ENCODE measurements around the gene ADARB2. TPM values are rescaled to one million over a fixed set of nuclear protein-coding genes. Genes with fewer than 3 reads are reported as not detected.

Gene ADARB2
- total RNA-seq, 2 experiments from 2014 or later, result 0.17 to 0.30 TPM

GRCh38 chr10:1308173-1308961, 429.0 kb downstream of the ADARB2 start:
- POLR2A ChIA-PET, result no interaction called here
- H3K9me3 Mint-ChIP-seq, result peaks cover 3% of the 10 kb centered on the region
- no peak overlapping the region for H3K27ac Mint-ChIP-seq
- DNase-seq, result no peak
- H3K4me1 Mint-ChIP-seq, result no peaks in the 10 kb centered on the region
- CTCF ChIA-PET, result no interaction called here
- no peaks in the 10 kb centered on the region for H3K36me3 Mint-ChIP-seq (ENCODE audit: low read depth)
- no peak overlapping the region for H3K4me3 Mint-ChIP-seq
- no peaks in the 10 kb centered on the region for H3K27me3 Mint-ChIP-seq

DNA sequence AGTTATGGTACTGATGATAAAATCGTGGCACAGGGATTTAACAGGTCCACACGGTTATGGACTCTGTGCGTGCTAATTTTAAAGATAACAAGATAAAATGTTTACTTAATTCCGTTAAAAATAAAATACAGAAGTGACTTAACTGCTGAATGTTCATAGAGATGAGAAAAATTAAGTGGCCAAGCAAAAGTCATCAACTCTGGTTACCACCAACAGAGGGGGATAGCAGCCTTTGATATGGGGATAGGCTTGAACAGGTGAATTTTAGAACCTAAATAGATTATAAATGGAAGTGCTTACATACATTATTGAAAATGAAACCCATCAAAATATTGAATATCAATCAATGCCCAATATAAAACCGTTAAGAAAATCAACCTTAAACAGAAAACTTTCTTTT, 436.2 kb downstream of the ADARB2 start:
- ChIA-PET POLR2A (no interaction called here), CTCF (no interaction called here)
- peaks cover 11% of the 10 kb centered on the region for H3K27me3 Mint-ChIP-seq
- H3K9me3 Mint-ChIP-seq, result no peaks in the 10 kb centered on the region
- no peaks in the 10 kb centered on the region for H3K36me3 Mint-ChIP-seq (ENCODE audit: low read depth)
- no peak for DNase-seq
- H3K4me1 Mint-ChIP-seq, result peaks cover 9% of the 10 kb centered on the region
- no peak overlapping the region for H3K4me3 Mint-ChIP-seq
- H3K27ac Mint-ChIP-seq, result no peak overlapping the region

GRCh38 chr10:1300218-1300617, 437.1 kb downstream of the ADARB2 start:
- no peaks in the 10 kb centered on the region for H3K9me3 Mint-ChIP-seq
- no peak overlapping the region for H3K27ac Mint-ChIP-seq
- H3K27me3 Mint-ChIP-seq, result peaks cover 11% of the 10 kb centered on the region
- peaks cover 9% of the 10 kb centered on the region for H3K4me1 Mint-ChIP-seq
- no peaks in the 10 kb centered on the region for H3K36me3 Mint-ChIP-seq (ENCODE audit: low read depth)
- no peak for DNase-seq
- ChIA-PET CTCF (no interaction called here), POLR2A (no interaction called here)
- H3K4me3 Mint-ChIP-seq, result no peak overlapping the region

GRCh38 chr10:1299041-1299726, 438.1 kb downstream of the ADARB2 start:
- H3K4me3 Mint-ChIP-seq, result no peak overlapping the region
- H3K27ac Mint-ChIP-seq, result no peak overlapping the region
- DNase-seq, result no peak
- no peaks in the 10 kb centered on the region for H3K36me3 Mint-ChIP-seq (ENCODE audit: low read depth)
- no peaks in the 10 kb centered on the region for H3K9me3 Mint-ChIP-seq
- H3K4me1 Mint-ChIP-seq, result peaks cover 9% of the 10 kb centered on the region
- peaks cover 11% of the 10 kb centered on the region for H3K27me3 Mint-ChIP-seq
- ChIA-PET CTCF (no interaction called here), POLR2A (no interaction called here)

GRCh38 chr10:1297566-1298301, 439.6 kb downstream of the ADARB2 start:
- CTCF ChIA-PET, result no interaction called here
- no peaks in the 10 kb centered on the region for H3K9me3 Mint-ChIP-seq
- H3K27ac Mint-ChIP-seq, result no peak overlapping the region
- peaks cover 16% of the 10 kb centered on the region for H3K27me3 Mint-ChIP-seq
- POLR2A ChIA-PET, result no interaction called here
- DNase-seq, result no peak
- no peak overlapping the region for H3K4me3 Mint-ChIP-seq
- H3K36me3 Mint-ChIP-seq (ENCODE audit: low read depth), result no peaks in the 10 kb centered on the region
- H3K4me1 Mint-ChIP-seq, result peaks cover 9% of the 10 kb centered on the region

- no peak for DNase-seq
- Mint-ChIP-seq H3K9me3 (no peaks in the 10 kb centered on the region), H3K27me3 (peaks cover 20% of the 10 kb centered on the region), H3K4me3 (no peak overlapping the region), H3K27ac (no peak overlapping the region), H3K36me3 (ENCODE audit: low read depth) (no peaks in the 10 kb centered on the region), H3K4me1 (peaks cover 9% of the 10 kb centered on the region)
- ChIA-PET POLR2A (no interaction called here), CTCF (no interaction called here)
These were observed 441.4 kb downstream of the ADARB2 start for GRCh38 chr10:1295756-1296480.

- H3K4me3 Mint-ChIP-seq, result no peak overlapping the region
- POLR2A ChIA-PET, result no interaction called here
- DNase-seq, result no peak
These were observed 442.6 kb downstream of the ADARB2 start for GRCh38 chr10:1294748-1295147.

DNA sequence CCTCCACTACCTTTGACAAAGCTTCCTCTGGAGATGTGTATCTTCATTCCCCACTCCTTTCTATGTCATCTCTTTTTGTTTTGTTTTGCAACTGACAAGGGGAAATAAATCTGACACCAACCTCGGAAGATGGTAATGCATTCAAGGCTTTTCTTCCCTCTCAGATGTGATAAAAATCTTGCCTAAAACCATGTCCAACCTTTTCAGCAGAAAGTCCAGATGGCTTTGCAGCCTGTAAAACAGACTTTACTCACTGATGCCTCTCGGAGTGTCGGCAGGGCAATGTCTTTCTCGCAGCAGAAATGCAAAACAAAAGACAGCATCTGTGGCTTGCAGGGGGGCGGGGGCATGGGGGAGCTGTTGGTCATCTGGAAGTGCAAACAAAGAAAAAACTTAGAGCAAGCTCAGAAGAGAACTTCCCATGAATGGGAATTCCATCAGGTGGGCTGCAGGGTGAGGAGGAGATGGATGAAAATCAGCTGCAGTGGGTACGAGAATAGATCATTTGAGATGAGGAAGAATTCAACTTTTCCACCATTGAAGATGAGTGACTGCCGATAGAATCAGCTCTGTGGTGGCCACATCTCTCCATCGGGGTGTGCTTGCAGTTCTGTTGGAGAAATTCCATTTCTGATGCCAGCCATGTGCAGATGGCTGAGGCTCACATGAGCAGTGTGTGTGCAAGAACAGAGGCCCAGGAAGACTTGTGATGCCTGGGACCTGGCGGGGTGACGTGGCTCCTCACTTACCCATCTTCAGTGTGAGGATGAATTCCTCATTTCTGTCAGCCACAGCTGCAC, 443.5 kb downstream of the ADARB2 start:
- H3K27ac Mint-ChIP-seq, result no peak overlapping the region
- ChIA-PET CTCF (interaction anchor here (1.3 kb wide), 1 partner anchor 21 kb away, joined by 3 read pairs; no protein-coding TSS in a partner anchor), POLR2A (no interaction called here)
- H3K4me1 Mint-ChIP-seq, result peaks cover 3% of the 10 kb centered on the region
- H3K9me3 Mint-ChIP-seq, result no peaks in the 10 kb centered on the region
- H3K36me3 Mint-ChIP-seq (ENCODE audit: low read depth), result no peaks in the 10 kb centered on the region
- H3K27me3 Mint-ChIP-seq, result peaks cover 11% of the 10 kb centered on the region
- no peak overlapping the region for H3K4me3 Mint-ChIP-seq
- DNase-seq, result no peak

More at GRCh38 chr10:1294748-1295147, 442.6 kb downstream of the ADARB2 start:
- H3K27me3 Mint-ChIP-seq, result peaks cover 13% of the 10 kb centered on the region
- CTCF ChIA-PET, result interaction anchor here (1.3 kb wide), 1 partner anchor 22 kb away, joined by 3 read pairs; no protein-coding TSS in a partner anchor
- H3K27ac Mint-ChIP-seq, result no peak overlapping the region
- no peaks in the 10 kb centered on the region for H3K9me3 Mint-ChIP-seq
- H3K4me1 Mint-ChIP-seq, result peaks cover 9% of the 10 kb centered on the region
- no peaks in the 10 kb centered on the region for H3K36me3 Mint-ChIP-seq (ENCODE audit: low read depth)

GRCh38 chr10:1293157-1293556, 444.2 kb downstream of the ADARB2 start:
- H3K4me3 Mint-ChIP-seq, result no peak overlapping the region
- POLR2A ChIA-PET, result no interaction called here
- no peak for DNase-seq
- no peaks in the 10 kb centered on the region for H3K9me3 Mint-ChIP-seq
- H3K36me3 Mint-ChIP-seq (ENCODE audit: low read depth), result no peaks in the 10 kb centered on the region
- CTCF ChIA-PET, result interaction anchor here (1.3 kb wide), 1 partner anchor 20 kb away, joined by 3 read pairs; no protein-coding TSS in a partner anchor
- H3K4me1 Mint-ChIP-seq, result no peaks in the 10 kb centered on the region
- no peak overlapping the region for H3K27ac Mint-ChIP-seq
- peaks cover 10% of the 10 kb centered on the region for H3K27me3 Mint-ChIP-seq

DNA sequence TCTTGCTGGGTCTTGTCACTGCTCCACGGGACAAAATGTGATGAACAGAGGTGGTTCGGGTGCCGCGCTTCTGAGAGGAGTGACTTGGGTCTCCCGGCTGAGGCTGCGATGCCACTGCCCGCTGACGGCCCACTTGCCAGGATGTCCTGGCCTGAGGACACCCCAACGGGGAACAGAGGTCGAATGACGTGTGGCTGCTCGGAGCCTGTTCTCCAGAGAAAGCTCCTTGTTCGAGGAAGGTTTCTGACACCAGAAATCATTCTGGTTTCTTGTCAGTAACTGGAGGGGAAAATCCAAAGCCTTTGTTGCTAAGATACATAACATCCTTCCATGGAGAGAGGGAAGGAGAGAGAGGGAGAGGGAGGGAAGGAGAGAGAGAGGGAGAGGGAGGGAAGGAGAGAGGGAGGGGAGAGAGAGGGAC, 444.7 kb downstream of the ADARB2 start:
- peaks cover 10% of the 10 kb centered on the region for H3K27me3 Mint-ChIP-seq
- no peak for DNase-seq
- CTCF ChIA-PET, result no interaction called here
- no peaks in the 10 kb centered on the region for H3K9me3 Mint-ChIP-seq
- no peak overlapping the region for H3K4me3 Mint-ChIP-seq
- no peaks in the 10 kb centered on the region for H3K36me3 Mint-ChIP-seq (ENCODE audit: low read depth)
- no peaks in the 10 kb centered on the region for H3K4me1 Mint-ChIP-seq
- no peak overlapping the region for H3K27ac Mint-ChIP-seq
- POLR2A ChIA-PET, result no interaction called here

DNA sequence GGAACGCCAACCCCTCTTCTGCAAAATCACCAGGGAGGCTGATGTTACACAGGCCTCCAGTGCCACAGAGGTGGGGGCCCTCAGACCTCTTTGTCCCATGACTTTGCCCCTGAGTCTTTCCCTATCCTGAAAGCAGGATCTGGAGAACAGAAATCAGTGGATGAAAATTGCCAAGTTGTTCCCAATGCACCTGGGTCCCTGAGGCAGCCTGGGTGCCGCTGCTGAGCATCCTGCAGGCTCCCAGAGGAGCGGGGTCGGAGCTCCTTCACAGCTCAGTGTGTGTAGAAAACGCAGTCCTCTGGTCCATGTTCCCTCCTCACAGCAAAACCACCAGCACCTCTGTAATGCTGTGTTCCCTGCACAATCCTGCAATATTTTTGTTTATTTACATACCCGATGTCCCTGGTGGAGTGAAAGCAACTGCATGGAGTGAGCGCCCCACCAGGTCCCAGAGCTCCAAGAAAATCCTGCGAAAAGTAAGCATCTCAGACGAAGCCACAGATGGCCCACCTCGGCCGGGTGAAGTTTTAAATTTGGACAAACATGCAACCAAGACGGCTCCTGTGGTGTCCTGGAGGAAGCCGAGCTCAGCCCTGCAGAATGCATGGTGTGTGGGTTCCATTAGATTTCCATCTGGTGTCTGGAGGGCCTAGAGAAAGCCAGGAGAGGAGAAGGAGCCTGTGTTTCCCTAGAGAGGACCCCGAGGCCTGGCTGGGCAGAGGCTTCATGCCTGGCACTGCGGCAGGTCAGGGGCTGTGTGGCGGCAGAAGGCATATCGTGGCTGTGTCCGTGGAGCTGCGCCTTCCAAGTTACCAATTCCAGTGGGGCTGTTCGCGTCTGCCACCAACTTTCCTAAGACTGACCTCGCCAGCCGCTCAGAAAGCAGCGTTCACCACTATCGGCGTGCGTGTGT, 445.9 kb downstream of the ADARB2 start:
- Mint-ChIP-seq H3K4me1 (no peaks in the 10 kb centered on the region), H3K27ac (no peak overlapping the region), H3K4me3 (no peak overlapping the region), H3K27me3 (peaks cover 10% of the 10 kb centered on the region), H3K36me3 (ENCODE audit: low read depth) (no peaks in the 10 kb centered on the region), H3K9me3 (no peaks in the 10 kb centered on the region)
- CTCF ChIA-PET, result interaction anchor here (0.6 kb wide), 1 partner anchor 1202 kb away, joined by 3 read pairs; no protein-coding TSS in a partner anchor
- POLR2A ChIA-PET, result no interaction called here
- no peak for DNase-seq

All from activated CD4-positive, alpha-beta T cell treated with anti-CD3 and anti-CD28 coated beads, Interleukin-2, amount 10 ng/mL, durations not matched to agents 7 days and 5 days (primary cell).